DOHH2 (cell line): ENCODE data around the gene TMEM41A.
"Not testable (repeated sequence)": the region's sequence is repeated elsewhere in the genome, so short reads cannot be mapped to it uniquely, and the experiment has no call there.

Source experiments
- H3F3A ChIP-seq: fragments of 200-600 bp; sonication (generic), shearing (Covaris generic); 2 replicates; pipeline ENCODE4 v1.6.0; 2016; ENCODE audit warnings: antibody characterized with exemption, mild to moderate bottlenecking; ENCODE audit not compliant: control insufficient read depth, insufficient read depth
- H3K27ac ChIP-seq: fragments of 200-600 bp; sonication (generic); 2 replicates; pipeline ENCODE4 v1.5.1; 2014; ENCODE audit warnings: low read depth, mild to moderate bottlenecking, low read length, moderate library complexity
- H3K27me3 ChIP-seq: fragments of 200-600 bp; sonication (generic); 2 replicates; pipeline ENCODE4 v1.6.1; 2014; ENCODE audit warnings: mild to moderate bottlenecking, low read length, mixed read lengths; ENCODE audit not compliant: control insufficient read depth
- H3K36me3 ChIP-seq: fragments of 200-600 bp; sonication (generic); 2 replicates; pipeline ENCODE4 v1.6.1; 2014; ENCODE audit warnings: mild to moderate bottlenecking, low read length, moderate library complexity, mixed read lengths; ENCODE audit not compliant: control insufficient read depth
- H3K4me1 ChIP-seq: fragments of 200-600 bp; sonication (generic); 2 replicates; pipeline ENCODE4 v1.6.1; 2014; ENCODE audit warnings: mild to moderate bottlenecking, low read length, mixed read lengths; ENCODE audit not compliant: control insufficient read depth
- H3K4me2 ChIP-seq: fragments of 200-600 bp; sonication (generic); 2 replicates; pipeline ENCODE4 v1.6.0; 2014; ENCODE audit warnings: mild to moderate bottlenecking, low read length, moderate library complexity
- H3K4me3 ChIP-seq: fragments of 200-600 bp; sonication (generic); 2 replicates; pipeline ENCODE4 v1.5.1; 2014; ENCODE audit warnings: mild to moderate bottlenecking, low read length, mixed read lengths
- H3K79me2 ChIP-seq: fragments of 200-600 bp; sonication (generic); 2 replicates; pipeline ENCODE4 v1.6.1; 2014; ENCODE audit warnings: mild to moderate bottlenecking, low read length, mixed read lengths; ENCODE audit not compliant: control insufficient read depth
- H3K9me2 ChIP-seq: fragments of 200-600 bp; sonication (generic); replicated peaks from 2 replicates; pipeline ENCODE4 v1.6.1; 2014; ENCODE audit warnings: mild to moderate bottlenecking, low read length, mixed read lengths; ENCODE audit not compliant: control insufficient read depth
- H3K9me3 ChIP-seq: fragments of 200-600 bp; sonication (generic); 2 replicates; pipeline ENCODE4 v1.6.1; 2014; ENCODE audit warnings: antibody characterized with exemption, low read length, mixed read lengths; ENCODE audit not compliant: control insufficient read depth, insufficient read depth
- H4K20me1 ChIP-seq: fragments of 200-600 bp; sonication (generic); 2 replicates; pipeline ENCODE4 v1.6.0; 2014; ENCODE audit warnings: low read depth, mild to moderate bottlenecking, antibody characterized with exemption, low read length, moderate library complexity; ENCODE audit not compliant: control insufficient read depth, insufficient read depth
- CTCF ChIP-seq: fragments of 200-600 bp; sonication (generic); IDR thresholded peaks from one replicate; pipeline ENCODE4 v1.5.1; 2014; ENCODE audit warnings: antibody characterized with exemption, mild to moderate bottlenecking, low read depth, low read length; ENCODE audit not compliant: poor library complexity, severe bottlenecking
- EZH2phosphoT487 ChIP-seq: fragments of 200-600 bp; sonication (generic); IDR thresholded peaks from 2 replicates; pipeline ENCODE4 v1.6.1; 2017; ENCODE audit warnings: borderline replicate concordance, mild to moderate bottlenecking, antibody characterized with exemption, low read length, moderate library complexity, mixed read lengths

The TMEM41A gene

GRCh38 chr3:185479373-185479945 is 19.4 kb downstream of the TMEM41A start:
- no peak overlapping the region for H3K4me2 ChIP-seq
- peaks cover 5% of the 10 kb centered on the region for H3K4me1 ChIP-seq
- no peak overlapping the region for H3K4me3 ChIP-seq
- no peaks in the 10 kb centered on the region for H3F3A ChIP-seq
- H3K27me3 ChIP-seq = no peaks in the 10 kb centered on the region
- H3K9me2 ChIP-seq = no peaks in the 10 kb centered on the region
- H4K20me1 ChIP-seq = no peaks in the 10 kb centered on the region
- no peaks in the 10 kb centered on the region for H3K9me3 ChIP-seq
- no peak for TF ChIP-seq EZH2phosphoT487
- no peaks in the 10 kb centered on the region for H3K36me3 ChIP-seq
- H3K79me2 ChIP-seq = no peaks in the 10 kb centered on the region
- no peak overlapping the region for H3K27ac ChIP-seq

- no peak overlapping the region for H3K27ac ChIP-seq
- no peaks in the 10 kb centered on the region for H3K27me3 ChIP-seq
- no peaks in the 10 kb centered on the region for H4K20me1 ChIP-seq
- H3K9me2 ChIP-seq = no peaks in the 10 kb centered on the region
- no peaks in the 10 kb centered on the region for H3K36me3 ChIP-seq
- no peaks in the 10 kb centered on the region for H3K79me2 ChIP-seq
- no peak overlapping the region for H3K4me2 ChIP-seq
- no peaks in the 10 kb centered on the region for H3F3A ChIP-seq
- no peaks in the 10 kb centered on the region for H3K9me3 ChIP-seq
- TF ChIP-seq CTCF = no peak
- TF ChIP-seq EZH2phosphoT487 = no peak
- H3K4me1 ChIP-seq = no peaks in the 10 kb centered on the region
- H3K4me3 ChIP-seq = no peak overlapping the region
These were observed 21.5 kb downstream of the TMEM41A start for GRCh38 chr3:185477316-185477715.

- H4K20me1 ChIP-seq, H3K4me1 ChIP-seq, H3K9me2 ChIP-seq, H3K36me3 ChIP-seq, H3K9me3 ChIP-seq, H3K4me2 ChIP-seq, H3K4me3 ChIP-seq, H3K27me3 ChIP-seq, H3F3A ChIP-seq, H3K27ac ChIP-seq, H3K79me2 ChIP-seq: not testable (repeated sequence)
These were observed 23.9 kb downstream of the TMEM41A start for GRCh38 chr3:185474922-185475321.

- no peaks in the 10 kb centered on the region for H3K9me3 ChIP-seq
- H3K9me2 ChIP-seq = no peaks in the 10 kb centered on the region
- no peaks in the 10 kb centered on the region for H3K79me2 ChIP-seq
- H3K27ac ChIP-seq = no peak overlapping the region
- H3K36me3 ChIP-seq = no peaks in the 10 kb centered on the region
- no peak overlapping the region for H3K4me3 ChIP-seq
- no peaks in the 10 kb centered on the region for H3F3A ChIP-seq
- no peak overlapping the region for H3K4me2 ChIP-seq
- H3K4me1 ChIP-seq = no peaks in the 10 kb centered on the region
- no peaks in the 10 kb centered on the region for H4K20me1 ChIP-seq
- no peaks in the 10 kb centered on the region for H3K27me3 ChIP-seq
- TF ChIP-seq EZH2phosphoT487 (no peak), CTCF (no peak)
These were observed 25.5 kb downstream of the TMEM41A start for GRCh38 chr3:185473290-185473815.
